ENCODE data around the gene PMF1. TPM values are rescaled to one million over a fixed set of nuclear protein-coding genes. Genes with fewer than 3 reads are reported as not detected.
A peak's percentile ranks its signal among the peaks of the same experiment; 100 is the strongest.

The PMF1 gene
- total and polyA plus RNA-seq, 2 of the 13 experiments (the other 11 are each of a cell fraction or from before 2014, with no cell fraction given): 72.5 to 89.0 TPM

GRCh38 chr1:156245451-156246232 is 32.8 kb downstream of the PMF1 start (continued):
- TF ChIP-seq MYNN (CRISPR knock-in tag; IDR thresholded peaks at IDR 0.05; ENCODE audit: low read depth) (no peak), KLF9 (CRISPR knock-in tag; IDR thresholded peaks at IDR 0.05; ENCODE audit: low read depth) (no peak), HNRNPK (IDR thresholded peaks at IDR 0.05; ENCODE audit: low read depth, low read length, poor library complexity, severe bottlenecking) (peak; percentile 22), PRDM4 (CRISPR knock-in tag; IDR thresholded peaks at IDR 0.05; ENCODE audit: borderline replicate concordance) (no peak), ZNF282 (IDR thresholded peaks at IDR 0.05; ENCODE audit: partially characterized antibody) (no peak), ZNF709 (CRISPR knock-in tag; IDR thresholded peaks at IDR 0.05) (no peak), MAZ (IDR thresholded peaks at IDR 0.05; ENCODE audit: borderline replicate concordance, low read depth, low read length) (no peak), MAZ (CRISPR knock-in tag; IDR thresholded peaks at IDR 0.05; ENCODE audit: low read depth) (no peak), ZNF605 (CRISPR knock-in tag; IDR thresholded peaks at IDR 0.05) (0 out of 2 replicates have a peak, but pooled peaks have one; percentile 63), ZMYM2 (CRISPR knock-in tag; IDR thresholded peaks at IDR 0.05) (no peak), MAX (IDR thresholded peaks at IDR 0.05) (peak; percentile 74), NRL (CRISPR knock-in tag; IDR thresholded peaks at IDR 0.05; ENCODE audit: borderline replicate concordance) (no peak), SALL2 (CRISPR knock-in tag; IDR thresholded peaks at IDR 0.05) (no peak), DDIT3 (CRISPR knock-in tag; IDR thresholded peaks at IDR 0.05) (no peak), ZNF619 (CRISPR knock-in tag; IDR thresholded peaks at IDR 0.05) (0 out of 2 replicates have a peak, but pooled peaks have one; percentile 27), ZNF124 (CRISPR knock-in tag; IDR thresholded peaks at IDR 0.05) (no peak), SKIL (CRISPR knock-in tag; IDR thresholded peaks at IDR 0.05; ENCODE audit: borderline replicate concordance) (no peak), CERS6 (CRISPR knock-in tag; IDR thresholded peaks at IDR 0.05) (no peak), ZC3H4 (CRISPR knock-in tag; IDR thresholded peaks at IDR 0.05; ENCODE audit: borderline replicate concordance) (no peak)

Data from HepG2 (cell line).